DOHH2 (cell line): ENCODE data around the gene PDE7B.

Experiments
- CTCF ChIP-seq: fragments of 200-600 bp; sonication (generic); IDR thresholded peaks from one replicate; pipeline ENCODE4 v1.5.1; 2014; ENCODE audit warnings: antibody characterized with exemption, mild to moderate bottlenecking, low read depth, low read length; ENCODE audit not compliant: poor library complexity, severe bottlenecking
- EZH2phosphoT487 ChIP-seq: fragments of 200-600 bp; sonication (generic); IDR thresholded peaks from 2 replicates; pipeline ENCODE4 v1.6.1; 2017; ENCODE audit warnings: borderline replicate concordance, mild to moderate bottlenecking, antibody characterized with exemption, low read length, moderate library complexity, mixed read lengths

- no peak for TF ChIP-seq CTCF
- no peak for TF ChIP-seq EZH2phosphoT487
These were observed 327.2 kb downstream of the PDE7B start for GRCh38 chr6:136178749-136179148.
